Upper lobe of left lung (tissue), 4 donors: ENCODE measurements around the gene TMEM35B.

Experiments used
- CTCF ChIP-seq, 6 experiments: fragments of 450-650 bp in 4 of 6; fragments of 200-600 bp in 2 of 6; sonication (generic) in 2 of 6; IDR thresholded peaks; one replicate each; pipeline ENCODE4 v1.5.1; 2016 to 2019; ENCODE audit warnings: antibody characterized with exemption in 6 of 6
- EP300 ChIP-seq, 4 donors: sonication (generic); formaldehyde crosslinking; IDR thresholded peaks; one replicate each; pipeline ENCODE4 v1.5.1; 2017; ENCODE audit warnings: antibody characterized with exemption in 4 of 4, control low read depth in 2 of 4
- POLR2A ChIP-seq, 4 donors: fragments of 450-650 bp; IDR thresholded peaks; one replicate each; pipeline ENCODE4 v1.5.1; 2016 to 2017; ENCODE audit warnings: antibody characterized with exemption in 4 of 4, mild to moderate bottlenecking in 2 of 4
- POLR2AphosphoS5 ChIP-seq, 2 donors: sonication (generic); formaldehyde crosslinking; IDR thresholded peaks; one replicate each; pipeline ENCODE4 v1.5.1; 2017; ENCODE audit warnings: antibody characterized with exemption in 2 of 2

GRCh38 chr1:35030756-35031446 lies 45.8 kb upstream of the TMEM35B start:
- TF ChIP-seq CTCF (IDR thresholded peaks at IDR 0.05) (no peak), POLR2A (IDR thresholded peaks at IDR 0.05) (no peak), POLR2AphosphoS5 (IDR thresholded peaks at IDR 0.05) (no peak), EP300 (IDR thresholded peaks at IDR 0.05) (no peak)
